Muscle of leg (tissue), 11 donors: ENCODE results near the gene GAMT. TPM values are rescaled to one million over a fixed set of nuclear protein-coding genes. Genes with fewer than 3 reads are reported as not detected.
"Not testable (repeated sequence)": the region's sequence is repeated elsewhere in the genome, so short reads cannot be mapped to it uniquely, and the experiment has no call there.

Experiments
- DNase-seq: peaks from one replicate; pipeline ENCODE4 v3.0.0; 2013
- H3K27ac ChIP-seq: one replicate; pipeline ENCODE4 v1.5.1; 2013; ENCODE audit warnings: mild to moderate bottlenecking, low read length, control low read depth
- H3K27me3 ChIP-seq: one replicate; pipeline ENCODE4 v1.6.1; 2013; ENCODE audit warnings: low read length; ENCODE audit not compliant: control insufficient read depth, insufficient read depth
- H3K36me3 ChIP-seq: one replicate; pipeline ENCODE4 v1.6.1; 2013; ENCODE audit warnings: low read length; ENCODE audit not compliant: control insufficient read depth, insufficient read depth
- H3K4me1 ChIP-seq: one replicate; pipeline ENCODE4 v1.6.1; 2013; ENCODE audit warnings: low read length; ENCODE audit not compliant: control insufficient read depth, insufficient read depth
- H3K4me3 ChIP-seq: one replicate; pipeline ENCODE4 v1.5.1; 2013; ENCODE audit warnings: low read length, control low read depth
- H3K9me3 ChIP-seq: replicated peaks from 2 replicates; pipeline ENCODE4 v1.6.1; 2013; ENCODE audit warnings: low read depth, low read length; ENCODE audit not compliant: control insufficient read depth
- WGBS: methylation state at CpG from one replicate; pipeline ENCODE4 v1.1.5; 2013; ENCODE audit warnings: missing lambda C conversion rate; ENCODE audit not compliant: insufficient coverage; 5-methylcytosine and 5-hydroxymethylcytosine counted together
- polyA plus RNA-seq, 8 donors: library from polyadenylated mRNA; unstranded; fragments of 120-200 nt; gene quantifications; one replicate each; pipeline versions ENCODE4 v1.2.1 to v1.2.3, GENCODE V29; 2013; ENCODE audit warnings: inconsistent platforms in 1 of 8, low replicate concordance in 1 of 8; ENCODE audit not compliant: insufficient read length in 8 of 8, insufficient read depth in 1 of 8
- total RNA-seq: library from RNA; stranded (reverse); fragments of 120-200 nt; gene quantifications from one replicate; pipeline ENCODE4 v1.2.4, GENCODE V29; 2013

GAMT gene
- total and polyA plus RNA-seq, 9 donors: 115 to 232 (median 199) TPM

- H3K4me1 ChIP-seq: peaks cover 23% of the 10 kb centered on the region
- H3K4me3 ChIP-seq: peak overlapping the region; percentile 29
- no peaks in the 10 kb centered on the region for H3K9me3 ChIP-seq
- no peak overlapping the region for H3K27ac ChIP-seq
- peak; percentile 72 for DNase-seq
- WGBS: 2% methylated on average over 48 of the region's 70 CpGs
- peaks cover 25% of the 10 kb centered on the region for H3K36me3 ChIP-seq
- peaks cover 53% of the 10 kb centered on the region for H3K27me3 ChIP-seq
Observed at GRCh38 chr19:1445185-1445931, 44.0 kb upstream of the GAMT start.

GRCh38 chr19:1441677-1442438 is 40.5 kb upstream of the GAMT start:
- H3K27ac ChIP-seq: no peak overlapping the region
- H3K9me3 ChIP-seq: no peaks in the 10 kb centered on the region
- peaks cover 34% of the 10 kb centered on the region for H3K4me1 ChIP-seq
- 79% methylated on average over 16 of the region's 25 CpGs for WGBS
- H3K27me3 ChIP-seq: peaks cover 21% of the 10 kb centered on the region
- no peak overlapping the region for H3K4me3 ChIP-seq
- DNase-seq: no peak
- peaks cover 37% of the 10 kb centered on the region for H3K36me3 ChIP-seq

GRCh38 chr19:1441022-1441426 is 39.7 kb upstream of the GAMT start:
- Histone ChIP-seq H3K4me1 (peaks cover 31% of the 10 kb centered on the region), H3K27me3 (peaks cover 13% of the 10 kb centered on the region), H3K27ac (no peak overlapping the region), H3K4me3 (no peak overlapping the region), H3K36me3 (peaks cover 37% of the 10 kb centered on the region), H3K9me3 (no peaks in the 10 kb centered on the region)
- 88% methylated on average over 4 of the region's 9 CpGs for WGBS
- DNase-seq: no peak

DNA sequence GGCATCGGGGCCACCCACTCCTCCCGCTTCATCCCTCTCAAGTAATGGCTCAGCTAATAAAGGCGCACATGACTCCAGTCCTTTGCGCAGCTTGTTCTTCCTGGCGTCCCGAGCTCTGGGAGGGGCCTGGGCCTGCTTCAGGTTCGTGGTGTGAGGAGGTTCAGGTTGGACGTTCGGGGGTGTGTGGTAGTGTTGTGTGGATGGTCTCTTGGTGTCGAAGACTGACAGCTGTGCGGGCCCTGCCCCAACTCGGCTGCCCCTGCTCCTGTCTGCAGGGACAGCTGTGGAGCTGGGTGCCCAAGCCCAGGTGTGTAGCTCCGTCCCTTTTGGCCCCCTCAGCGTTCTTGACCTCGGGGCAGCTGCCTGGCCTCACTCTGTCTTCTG is 39.1 kb upstream of the GAMT start:
- H3K4me1 ChIP-seq: peaks cover 28% of the 10 kb centered on the region
- 84% methylated on average over 7 of the region's 15 CpGs for WGBS
- peaks cover 42% of the 10 kb centered on the region for H3K36me3 ChIP-seq
- H3K27me3 ChIP-seq: peaks cover 8% of the 10 kb centered on the region
- no peak for DNase-seq
- H3K4me3 ChIP-seq: no peak overlapping the region
- H3K27ac ChIP-seq: no peak overlapping the region
- no peaks in the 10 kb centered on the region for H3K9me3 ChIP-seq

DNA sequence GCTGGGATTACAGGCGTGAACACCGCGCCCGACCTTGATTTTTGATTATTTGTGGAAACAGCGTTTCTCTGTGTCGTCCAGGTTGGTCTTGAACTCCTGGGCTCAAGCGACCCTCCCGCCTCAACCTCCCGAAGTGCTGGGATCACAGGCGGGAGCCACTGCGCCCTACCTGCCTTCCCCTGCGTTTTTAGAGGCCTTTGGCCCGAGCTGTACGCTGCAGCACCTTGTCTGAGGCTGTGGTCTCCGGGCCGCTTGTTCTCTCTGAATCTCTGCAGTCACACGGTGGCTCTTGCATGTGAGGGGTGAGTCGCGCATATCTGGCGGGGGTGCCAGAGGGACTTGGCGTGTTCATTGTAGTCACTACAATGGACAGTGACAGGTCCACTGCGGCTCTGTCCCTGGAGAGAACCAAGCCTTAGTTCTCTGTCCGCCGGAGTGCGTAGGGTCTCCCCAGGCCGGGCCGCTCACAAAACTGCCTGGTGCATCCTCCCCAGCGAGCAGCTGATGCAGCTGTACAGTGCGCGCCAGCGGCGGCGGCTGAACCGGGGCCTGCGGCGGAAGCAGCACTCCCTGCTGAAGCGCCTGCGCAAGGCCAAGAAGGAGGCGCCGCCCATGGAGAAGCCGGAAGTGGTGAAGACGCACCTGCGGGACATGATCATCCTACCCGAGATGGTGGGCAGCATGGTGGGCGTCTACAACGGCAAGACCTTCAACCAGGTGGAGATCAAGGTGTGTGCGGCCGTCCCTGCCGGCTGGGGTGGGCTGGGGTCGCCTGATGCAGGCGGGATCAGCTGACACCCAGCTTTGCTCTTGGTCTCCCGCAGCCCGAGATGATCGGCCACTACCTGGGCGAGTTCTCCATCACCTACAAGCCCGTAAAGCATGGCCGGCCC is 38.4 kb upstream of the GAMT start:
- H3K27ac ChIP-seq, H3K9me3 ChIP-seq, H3K27me3 ChIP-seq, DNase-seq: not testable (repeated sequence)
- 83% methylated on average over 43 of the region's 57 CpGs for WGBS
- Histone ChIP-seq H3K4me3 (peak overlapping the region; percentile 88), H3K36me3 (peaks cover 46% of the 10 kb centered on the region), H3K4me1 (peaks cover 23% of the 10 kb centered on the region)

- Histone ChIP-seq H3K36me3 (peaks cover 52% of the 10 kb centered on the region), H3K4me3 (peak overlapping the region; percentile 88), H3K27ac (no peak overlapping the region), H3K9me3 (no peaks in the 10 kb centered on the region), H3K27me3 (no peaks in the 10 kb centered on the region), H3K4me1 (peaks cover 20% of the 10 kb centered on the region)
- WGBS: 0% methylated on average over 17 of the region's 26 CpGs
- no peak for DNase-seq
Observed at GRCh38 chr19:1438933-1439354, 37.6 kb upstream of the GAMT start.

DNA sequence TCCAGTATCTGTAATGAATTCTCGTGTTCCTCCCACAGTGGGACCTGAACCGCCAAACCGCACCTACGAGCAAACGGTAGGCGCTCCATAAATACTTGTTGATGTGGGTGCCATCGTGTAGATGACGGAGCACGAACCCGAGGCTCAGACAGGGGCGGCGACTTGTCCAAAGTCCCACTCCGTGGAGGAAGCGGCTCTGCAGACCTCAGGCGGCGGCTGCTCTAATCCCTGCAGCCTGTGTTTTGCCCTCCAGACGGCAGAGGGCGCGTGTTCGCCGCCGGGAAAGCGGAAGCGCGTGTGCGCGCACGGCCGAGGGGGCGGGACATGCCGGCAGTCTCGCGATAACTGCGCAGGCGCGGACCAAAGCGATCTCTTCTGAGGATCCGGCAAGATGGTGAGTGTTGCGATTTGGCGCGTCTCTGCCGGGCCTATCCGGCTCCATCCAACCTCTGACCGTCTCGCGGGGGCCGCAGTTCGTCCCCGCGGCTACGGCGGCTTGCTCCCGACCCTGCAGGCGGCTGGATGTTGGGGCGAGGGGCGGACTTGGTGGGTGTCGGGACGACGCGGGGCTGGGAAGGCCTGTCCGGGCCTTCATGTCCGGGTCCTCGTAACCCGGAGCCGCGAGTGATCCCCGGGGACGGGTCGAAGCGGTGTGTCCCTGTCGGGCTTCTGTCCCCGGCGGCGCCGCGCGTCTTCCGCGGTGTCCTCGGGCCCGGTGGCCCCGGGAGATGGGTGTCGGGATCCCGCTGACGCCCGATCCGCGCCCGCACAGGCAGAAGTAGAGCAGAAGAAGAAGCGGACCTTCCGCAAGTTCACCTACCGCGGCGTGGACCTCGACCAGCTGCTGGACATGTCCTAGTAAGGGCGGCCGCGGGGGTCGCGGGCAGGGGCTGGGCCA is 36.9 kb upstream of the GAMT start, which contains the start of gene RPS15:
Gene RPS15 (plus strand): TSS at position 362 of the 898 bp plus-strand sequence. CDS start 30 bp downstream, at position 392.
- peak within 1 kb of the TSS; percentile 93 for H3K27ac ChIP-seq
- H3K9me3 ChIP-seq: no peaks in the 10 kb centered on the region
- peak within 1 kb of the TSS; percentile 88 for H3K4me3 ChIP-seq
- H3K4me1 ChIP-seq: peaks cover 20% of the 10 kb centered on the region
- under 1% methylated on average over 98 of the region's 100 CpGs for WGBS
- peak; percentile 98 for DNase-seq
- H3K36me3 ChIP-seq: peaks cover 59% of the 10 kb centered on the region
- no peaks in the 10 kb centered on the region for H3K27me3 ChIP-seq

DNA sequence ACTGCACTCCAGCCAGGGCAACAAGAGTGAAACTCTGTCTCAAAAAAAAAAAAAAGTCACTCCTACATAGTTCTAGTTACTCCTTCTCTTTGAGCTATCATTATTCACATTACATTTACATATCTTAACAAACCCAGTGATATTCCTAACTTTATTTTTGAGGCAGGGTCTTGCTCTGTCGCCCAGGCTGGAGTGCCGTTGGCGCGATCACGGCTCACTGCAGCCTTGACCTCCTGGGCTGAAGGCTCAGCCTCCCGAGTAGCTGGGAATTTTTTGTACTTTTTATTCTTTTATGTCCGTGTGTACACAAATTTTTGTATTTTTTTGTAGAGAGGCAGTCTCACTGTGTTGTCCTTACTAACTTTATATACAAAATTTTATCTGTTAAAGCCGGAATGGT is 36.3 kb upstream of the GAMT start:
- Histone ChIP-seq H3K36me3 (peaks cover 65% of the 10 kb centered on the region), H3K27me3 (no peaks in the 10 kb centered on the region), H3K4me3 (no peak overlapping the region), H3K27ac (no peak overlapping the region), H3K4me1 (peaks cover 20% of the 10 kb centered on the region), H3K9me3 (no peaks in the 10 kb centered on the region)
- WGBS: no CpG with 5 or more reads among the region's 8 CpGs
- DNase-seq: no peak

DNA sequence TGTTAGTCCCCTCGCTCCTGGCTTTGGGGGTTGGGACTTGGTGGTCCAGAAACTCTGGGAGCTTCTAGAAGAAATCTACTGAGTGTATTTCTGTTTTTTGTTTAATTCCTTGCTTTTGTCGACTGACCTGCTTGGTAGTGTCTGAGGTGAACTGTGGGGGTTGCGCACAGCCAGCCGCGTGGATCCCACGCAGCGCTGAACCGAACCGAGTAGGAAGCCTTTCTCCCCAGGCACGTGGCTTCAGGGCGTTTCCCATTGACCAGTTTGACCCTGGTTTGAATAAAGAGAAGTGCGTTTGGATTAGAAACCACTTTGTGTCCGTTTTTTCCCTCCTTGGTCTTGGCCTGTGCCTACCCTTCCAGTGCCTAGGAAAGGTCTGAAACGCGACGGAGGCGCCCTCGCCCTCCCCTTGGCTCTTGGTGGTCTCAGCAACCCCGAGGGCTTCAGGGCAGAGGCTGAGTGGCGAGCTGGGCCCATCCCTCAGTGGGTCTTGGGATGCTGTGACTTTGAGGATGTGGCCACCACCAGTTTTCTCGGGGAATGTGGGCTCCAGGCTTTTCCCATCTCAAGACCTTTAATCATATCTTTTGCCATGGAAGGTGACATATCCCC is 34.1 kb upstream of the GAMT start:
- no peak for DNase-seq
- Histone ChIP-seq H3K4me3 (no peak overlapping the region), H3K9me3 (no peaks in the 10 kb centered on the region), H3K27ac (no peak overlapping the region), H3K4me1 (peaks cover 18% of the 10 kb centered on the region), H3K27me3 (no peaks in the 10 kb centered on the region), H3K36me3 (peaks cover 59% of the 10 kb centered on the region)
- WGBS: 83% methylated on average over 17 of the region's 21 CpGs
